HEK293 (cell line): ENCODE measurements around the gene TRAPPC4.

Source experiments
- CTCF ChIA-PET: fragments of 350-600 bp; formaldehyde crosslinking; extraction: SDS; loops from one replicate; lab custom pipeline; 2021; ENCODE audit warnings: antibody characterized with exemption; lab: Yijun Ruan, JAX
- POLR2A ChIA-PET: fragments of 300-600 bp; formaldehyde crosslinking; extraction: SDS; loops from one replicate; lab custom pipeline; 2020; ENCODE audit warnings: antibody characterized with exemption, inconsistent platforms; lab: Yijun Ruan, JAX
- H3K27ac ChIP-seq: fragments of 200-500 bp; sonication (Bioruptor generic); 2 replicates; pipeline ENCODE4 v1.5.1; 2014; ENCODE audit warnings: low read depth, low read length, control low read depth, inconsistent platforms; ENCODE audit errors: extremely low read depth
- H3K36me3 ChIP-seq, 2 experiments: fragments of 200-500 bp in 1 of 2; sonication (Bioruptor generic) in 1 of 2; 1 replicate in 1 of 2; 2 replicates in 1 of 2; pipeline ENCODE4 v1.5.1; 2014 to 2017; ENCODE audit warnings: inconsistent platforms in 2 of 2, low read length in 2 of 2; ENCODE audit not compliant: control insufficient read depth in 2 of 2, insufficient read depth in 1 of 2
- H3K4me1 ChIP-seq: fragments of 200-500 bp; sonication (Bioruptor generic); 2 replicates; pipeline ENCODE4 v1.5.1; 2014; ENCODE audit warnings: mild to moderate bottlenecking, low read length, inconsistent platforms; ENCODE audit not compliant: control insufficient read depth, insufficient read depth
- H3K4me3 ChIP-seq: 2 replicates; pipeline ENCODE4 v1.5.1; 2011; ENCODE audit warnings: low read depth, mild to moderate bottlenecking, control low read depth, low read length, moderate library complexity
- H3K9me3 ChIP-seq: fragments of 200-500 bp; sonication (Bioruptor generic); 2 replicates; pipeline ENCODE4 v1.5.1; 2014; ENCODE audit warnings: low read depth, low read length, inconsistent platforms; ENCODE audit not compliant: control insufficient read depth, insufficient read depth
- ELK4 ChIP-seq: IDR thresholded peaks from 2 replicates; pipeline ENCODE4 v1.6.1; 2011; ENCODE audit warnings: mild to moderate bottlenecking, low read depth, low read length, borderline replicate concordance
- HIC1 ChIP-seq: fragments of 450-650 bp; formaldehyde crosslinking; IDR thresholded peaks from 2 replicates; pipeline ENCODE4 v1.5.1; 2016; ENCODE audit warnings: missing biosample characterization, missing genetic modification characterization
- IKZF3 ChIP-seq: fragments of 450-650 bp; IDR thresholded peaks from 2 replicates; pipeline ENCODE4 v1.5.0; 2018; ENCODE audit warnings: missing biosample characterization, mild to moderate bottlenecking, missing genetic modification characterization, moderate library complexity
- KLF8 ChIP-seq: fragments of 450-650 bp; formaldehyde crosslinking; IDR thresholded peaks from 2 replicates; pipeline ENCODE4 v1.5.1; 2016; ENCODE audit warnings: missing biosample characterization, missing genetic modification characterization
- MEIS1 ChIP-seq: sonication (generic); formaldehyde crosslinking; IDR thresholded peaks from 2 replicates; pipeline ENCODE4 v1.8.1; 2022; ENCODE audit warnings: missing genetic modification reagents, mild to moderate bottlenecking, borderline replicate concordance
- PRDM10 ChIP-seq: fragments of 450-650 bp; formaldehyde crosslinking; IDR thresholded peaks from 2 replicates; pipeline ENCODE4 v1.5.1; 2016; ENCODE audit warnings: missing biosample characterization, missing genetic modification characterization
- SALL2 ChIP-seq: fragments of 450-650 bp; formaldehyde crosslinking; IDR thresholded peaks from 2 replicates; pipeline ENCODE4 v1.5.0; 2017; ENCODE audit warnings: missing biosample characterization, mild to moderate bottlenecking, missing genetic modification characterization, borderline replicate concordance
- ZBTB11 ChIP-seq: fragments of 450-650 bp; formaldehyde crosslinking; conservative IDR thresholded peaks from 2 replicates; pipeline ENCODE4 v1.5.1; 2016; ENCODE audit warnings: low read depth, missing biosample characterization, missing genetic modification characterization
- ZBTB8A ChIP-seq: fragments of 450-650 bp; formaldehyde crosslinking; IDR thresholded peaks from 2 replicates; pipeline ENCODE4 v1.5.1; 2016; ENCODE audit warnings: missing biosample characterization, missing genetic modification characterization
- ZEB2 ChIP-seq: fragments of 450-650 bp; formaldehyde crosslinking; IDR thresholded peaks from 2 replicates; pipeline ENCODE4 v1.5.1; 2016; ENCODE audit warnings: missing biosample characterization, missing genetic modification characterization
- ZNF133 ChIP-seq: fragments of 450-650 bp; formaldehyde crosslinking; IDR thresholded peaks from 2 replicates; pipeline ENCODE4 v1.5.1; 2016; ENCODE audit warnings: missing biosample characterization, missing genetic modification characterization
- ZNF146 ChIP-seq: fragments of 450-650 bp; formaldehyde crosslinking; IDR thresholded peaks from 2 replicates; pipeline ENCODE4 v1.5.1; 2016; ENCODE audit warnings: missing biosample characterization, missing genetic modification characterization
- ZNF19 ChIP-seq: fragments of 450-650 bp; formaldehyde crosslinking; IDR thresholded peaks from 2 replicates; pipeline ENCODE4; 2016; ENCODE audit warnings: missing biosample characterization, missing genetic modification characterization, low read depth
- ZNF311 ChIP-seq: fragments of 450-650 bp; formaldehyde crosslinking; IDR thresholded peaks from 2 replicates; pipeline ENCODE4 v1.5.1; 2017; ENCODE audit warnings: missing biosample characterization, missing genetic modification characterization, borderline replicate concordance
- ZNF324 ChIP-seq: fragments of 450-650 bp; formaldehyde crosslinking; IDR thresholded peaks from 2 replicates; pipeline ENCODE4 v1.5.1; 2016; ENCODE audit warnings: missing biosample characterization, missing genetic modification characterization
- ZNF335 ChIP-seq: fragments of 450-650 bp; formaldehyde crosslinking; conservative IDR thresholded peaks from 2 replicates; pipeline ENCODE4 v1.5.1; 2016; ENCODE audit warnings: missing biosample characterization, missing genetic modification characterization
- ZNF423 ChIP-seq: fragments of 450-650 bp; formaldehyde crosslinking; IDR thresholded peaks from 2 replicates; pipeline ENCODE4 v1.5.1; 2016; ENCODE audit warnings: missing biosample characterization, missing genetic modification characterization
- ZNF530 ChIP-seq: fragments of 450-650 bp; formaldehyde crosslinking; IDR thresholded peaks from 2 replicates; pipeline ENCODE4 v1.5.1; 2016; ENCODE audit warnings: low read depth, missing biosample characterization, missing genetic modification characterization
- ZNF585B ChIP-seq: fragments of 450-650 bp; formaldehyde crosslinking; IDR thresholded peaks from 2 replicates; pipeline ENCODE4 v1.5.1; 2016; ENCODE audit warnings: missing biosample characterization, missing genetic modification characterization
- ZNF645 ChIP-seq: fragments of 450-650 bp; formaldehyde crosslinking; IDR thresholded peaks from 2 replicates; pipeline ENCODE4; 2016; ENCODE audit warnings: missing biosample characterization, missing genetic modification characterization
- ZNF654 ChIP-seq: fragments of 450-650 bp; formaldehyde crosslinking; IDR thresholded peaks from 2 replicates; pipeline ENCODE4 v1.5.1; 2016; ENCODE audit warnings: low read depth, missing biosample characterization, missing genetic modification characterization
- ZNF692 ChIP-seq: fragments of 450-650 bp; formaldehyde crosslinking; IDR thresholded peaks from 2 replicates; pipeline ENCODE4 v1.5.1; 2016; ENCODE audit warnings: missing biosample characterization, missing genetic modification characterization
- ZSCAN23 ChIP-seq: fragments of 450-650 bp; formaldehyde crosslinking; IDR thresholded peaks from 2 replicates; pipeline ENCODE4 v1.5.1; 2016; ENCODE audit warnings: missing biosample characterization, missing genetic modification characterization

The TRAPPC4 gene

GRCh38 chr11:119030029-119030328 is 11.4 kb downstream of the TRAPPC4 start (continued):
- peak; percentile 84 for TF ChIP-seq ZNF335 (tag by site-specific recombination)
- no peak for TF ChIP-seq MEIS1 (CRISPR knock-in tag)
- peak; percentile 93 for TF ChIP-seq ZBTB8A (tag by site-specific recombination)
- TF ChIP-seq ZBTB11 (tag by site-specific recombination) = no peak
- TF ChIP-seq ELK4 = no peak
- no peak for TF ChIP-seq ZSCAN23
- TF ChIP-seq ZNF654 (tag by site-specific recombination) = no peak
- TF ChIP-seq ZNF19 (tag by site-specific recombination) = no peak
- no peak for TF ChIP-seq ZNF692 (tag by site-specific recombination)
- no peak for TF ChIP-seq HIC1 (tag by site-specific recombination)
- TF ChIP-seq SALL2 (tag by site-specific recombination) = 0 out of 2 replicates have a peak, but pooled peaks have one; percentile 17

- Histone ChIP-seq H3K36me3 (peaks cover 0 to 37% of the 10 kb centered on the region in 2 experiments; a peak in 1 of 3 replicates), H3K4me1 (no peaks in the 10 kb centered on the region), H3K4me3 (peak within 1 kb of the TSS; percentile 82), H3K9me3 (no peaks in the 10 kb centered on the region), H3K27ac (peak within 1 kb of the TSS; percentile 83)
- CTCF ChIA-PET = interaction anchor here (0.6 to 2.1 kb wide), 10 partner anchors 12 to 118 kb away, joined by 3 to 8 read pairs (median 4); partner anchors contain the start of genes HMBS, RPS25, TRAPPC4 and VPS11
- POLR2A ChIA-PET = interaction anchor here (0.7 to 2.4 kb wide), 9 partner anchors 9 to 291 kb away, joined by 3 to 10 read pairs (median 3); partner anchors contain the start of genes CENATAC, DPAGT1, RPS25 and TRAPPC4
- TF ChIP-seq ZNF585B (no peak), ZNF530 (tag by site-specific recombination) (no peak), MEIS1 (CRISPR knock-in tag) (no peak), KLF8 (peak; percentile 62; the same call in 1 of the 2 replicates), ZEB2 (peak; percentile 88), ZNF324 (tag by site-specific recombination) (no peak), ZNF133 (tag by site-specific recombination) (no peak), ZNF423 (tag by site-specific recombination) (0 out of 2 replicates have a peak, but pooled peaks have one; percentile 65), ZNF311 (tag by site-specific recombination) (no peak), ZNF146 (tag by site-specific recombination) (no peak), IKZF3 (tag by site-specific recombination) (no peak), PRDM10 (tag by site-specific recombination) (0 out of 2 replicates have a peak, but pooled peaks have one; percentile 19), ZNF645 (no peak)
Observed at GRCh38 chr11:119030329-119031047, 11.9 kb downstream of the TRAPPC4 start, which contains the start of gene SLC37A4. TSS of gene SLC37A4 (minus strand) at chr11:119030877.
